Measurements from ENCODE around the gene GALNTL6.
"Not testable (repeated sequence)": the region's sequence is repeated elsewhere in the genome, so short reads cannot be mapped to it uniquely, and the experiment has no call there.

GALNTL6 gene

DNA sequence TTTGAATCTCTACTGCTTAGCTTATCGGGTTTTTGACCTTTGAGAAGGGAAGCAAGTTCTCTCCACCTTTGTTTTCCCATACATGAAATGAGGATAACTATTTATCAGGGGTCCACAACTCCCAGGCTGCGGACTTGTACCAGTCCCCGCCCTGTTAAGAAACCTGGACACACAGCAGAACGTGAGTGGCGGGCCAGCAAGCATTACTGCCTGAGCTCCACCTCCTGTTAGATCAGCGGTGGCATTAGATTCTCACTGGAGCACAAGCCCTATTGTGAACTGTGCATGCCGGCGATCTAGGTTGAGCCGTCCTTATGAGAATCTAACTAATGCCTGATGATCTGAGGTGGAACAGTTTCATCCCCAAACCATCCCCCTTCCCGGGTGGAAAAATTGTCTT is 579.5 kb downstream of the GALNTL6 start:
- no peak for DNase-seq (ENCODE audit: low spot score)

GRCh38 chr4:172393220-172393619 is 580.0 kb downstream of the GALNTL6 start:
- DNase-seq (ENCODE audit: low spot score), result no peak

- no peak for DNase-seq (ENCODE audit: low spot score)
Measured at GRCh38 chr4:172404676-172405075, 591.5 kb downstream of the GALNTL6 start.

DNA sequence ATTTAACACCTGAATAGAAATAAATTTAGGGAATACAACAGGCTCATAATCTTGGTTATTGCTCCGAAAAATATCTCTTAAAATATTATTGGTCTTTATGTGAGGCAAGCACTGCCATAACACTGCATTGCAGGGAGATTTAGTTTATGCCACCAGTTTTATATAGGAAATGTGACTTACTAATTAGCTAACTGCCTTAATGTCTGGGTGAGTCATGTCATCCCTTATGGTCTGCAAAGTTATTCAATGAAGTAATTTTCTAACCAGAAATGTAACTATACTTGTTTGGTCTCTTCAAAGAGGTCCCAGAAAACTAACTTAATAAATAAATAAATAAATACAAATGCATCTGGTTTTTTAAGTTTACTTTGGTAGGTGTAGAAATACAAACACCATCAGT is 597.2 kb downstream of the GALNTL6 start:
- no peak for DNase-seq (ENCODE audit: low spot score)

GRCh38 chr4:172411149-172411548 is 597.9 kb downstream of the GALNTL6 start:
- no peak for DNase-seq (ENCODE audit: low spot score)

DNA sequence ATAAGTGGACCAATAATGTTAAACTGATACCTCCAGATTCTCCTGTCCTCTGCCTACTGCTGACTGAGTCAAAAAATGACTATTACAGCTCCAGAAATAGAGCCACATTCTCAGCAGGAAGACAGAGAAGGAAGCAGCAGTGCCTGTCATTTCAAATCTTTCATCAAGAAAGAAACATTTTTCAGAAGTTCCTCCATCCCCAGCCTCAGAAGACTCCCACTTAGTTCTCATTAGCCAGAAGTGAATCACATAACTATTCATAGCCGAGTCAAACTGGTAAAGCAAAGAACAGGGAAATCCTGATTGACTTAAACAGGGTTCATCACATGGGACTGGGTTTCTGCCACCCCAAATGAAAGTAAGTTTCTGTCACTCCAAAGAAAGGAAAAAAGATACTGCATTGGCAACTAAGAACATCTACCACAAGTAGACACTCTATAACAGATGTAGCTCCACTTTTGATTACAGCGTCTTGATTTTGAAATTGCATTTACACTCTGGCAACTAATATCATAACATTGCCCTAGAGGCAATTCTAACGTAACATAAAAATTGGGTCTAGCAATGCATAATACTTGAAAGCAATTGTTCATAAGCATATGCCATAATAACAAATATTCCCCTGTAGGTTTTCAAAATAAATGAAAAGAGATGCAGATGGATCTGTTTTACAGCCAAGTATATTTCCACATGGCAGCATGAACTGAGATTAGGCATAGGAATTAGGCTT is 599.8 kb downstream of the GALNTL6 start:
- no peak for DNase-seq (ENCODE audit: low spot score)

GRCh38 chr4:172428979-172429378 is 615.8 kb downstream of the GALNTL6 start:
- DNase-seq (ENCODE audit: low spot score), result not testable (repeated sequence)

DNA sequence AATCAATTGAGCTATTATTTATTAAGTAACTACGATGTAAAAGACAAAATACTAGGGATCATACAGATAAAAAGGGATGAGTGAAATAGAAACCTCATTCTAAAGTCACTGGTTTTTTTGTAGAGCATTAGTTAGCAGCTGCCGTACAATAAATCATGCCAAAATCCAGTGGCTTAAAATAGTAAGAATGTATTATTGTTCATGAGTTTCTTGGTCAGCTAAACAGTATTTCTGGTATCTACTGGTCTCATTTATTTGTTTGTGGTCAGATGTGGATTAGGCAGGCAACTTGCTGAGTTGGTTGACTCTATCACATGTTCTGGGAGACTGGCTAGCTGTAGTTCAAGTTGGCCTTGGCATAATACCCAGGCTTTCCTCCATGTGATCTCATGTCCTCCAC is 667.3 kb downstream of the GALNTL6 start:
- DNase-seq (ENCODE audit: low spot score), result no peak

GRCh38 chr4:172481802-172482508 is 668.8 kb downstream of the GALNTL6 start:
- no peak for DNase-seq (ENCODE audit: low spot score)

- no peak for DNase-seq (ENCODE audit: low spot score)
Measured at GRCh38 chr4:172485007-172485406, 671.8 kb downstream of the GALNTL6 start.

DNA sequence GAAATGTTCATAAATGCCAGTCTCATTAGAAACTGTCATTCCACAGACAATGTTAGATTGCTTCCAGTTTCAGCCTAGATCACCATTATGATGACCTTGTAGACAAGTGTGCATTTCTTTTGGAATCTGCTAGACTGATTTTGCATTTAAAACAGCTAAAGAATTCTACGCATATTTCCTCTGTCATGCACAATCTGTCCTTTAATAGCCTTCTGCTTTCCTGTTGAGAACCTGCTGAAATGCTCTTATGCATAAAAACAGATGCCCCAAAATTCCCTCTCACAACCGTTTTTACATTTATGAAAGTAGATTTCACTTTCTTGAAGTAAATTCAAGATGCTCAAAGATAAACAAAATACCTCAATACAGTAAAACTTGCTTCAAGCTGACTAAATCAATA is 673.3 kb downstream of the GALNTL6 start:
- no peak for DNase-seq (ENCODE audit: low spot score)

DNA sequence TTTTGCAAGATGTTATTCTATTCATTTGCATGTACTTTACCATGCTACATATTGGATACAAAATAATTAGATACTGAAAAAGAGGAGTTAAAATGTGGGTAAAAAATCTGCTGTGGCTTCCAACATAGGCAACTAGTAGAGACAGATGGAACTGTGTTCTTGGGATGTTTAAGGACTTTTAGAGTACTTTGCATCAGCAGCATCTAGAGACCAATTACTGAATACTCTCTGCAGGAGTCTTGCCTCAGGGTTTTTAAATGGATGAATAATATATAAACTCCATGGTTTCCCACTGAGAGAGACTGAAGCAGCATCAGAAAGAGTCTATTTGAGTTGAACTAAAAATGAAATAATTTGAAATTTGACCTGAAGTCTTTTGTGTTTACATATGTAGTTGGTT is 676.7 kb downstream of the GALNTL6 start:
- no peak for DNase-seq (ENCODE audit: low spot score)

- no peak for DNase-seq (ENCODE audit: low spot score)
Measured at GRCh38 chr4:172495769-172496168, 682.6 kb downstream of the GALNTL6 start.

DNA sequence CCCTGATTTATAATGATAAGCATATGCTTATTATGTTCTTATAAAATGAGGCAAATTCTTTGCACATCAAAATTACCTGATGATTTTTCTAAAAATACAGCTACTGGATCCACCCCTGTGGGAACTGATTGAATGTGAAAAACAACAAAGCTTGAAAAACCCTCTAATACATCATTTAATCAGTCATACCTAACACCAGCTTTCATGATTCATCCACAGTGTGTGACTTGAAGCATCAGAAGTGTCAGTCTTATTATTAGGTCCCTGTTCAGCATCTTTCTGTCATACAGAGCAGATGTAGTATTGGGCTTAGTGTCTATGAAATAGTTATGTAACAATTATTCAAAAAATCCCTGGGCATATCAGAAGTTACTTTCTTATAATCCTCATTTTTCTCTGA is 684.1 kb downstream of the GALNTL6 start:
- no peak for DNase-seq (ENCODE audit: low spot score)

DNA sequence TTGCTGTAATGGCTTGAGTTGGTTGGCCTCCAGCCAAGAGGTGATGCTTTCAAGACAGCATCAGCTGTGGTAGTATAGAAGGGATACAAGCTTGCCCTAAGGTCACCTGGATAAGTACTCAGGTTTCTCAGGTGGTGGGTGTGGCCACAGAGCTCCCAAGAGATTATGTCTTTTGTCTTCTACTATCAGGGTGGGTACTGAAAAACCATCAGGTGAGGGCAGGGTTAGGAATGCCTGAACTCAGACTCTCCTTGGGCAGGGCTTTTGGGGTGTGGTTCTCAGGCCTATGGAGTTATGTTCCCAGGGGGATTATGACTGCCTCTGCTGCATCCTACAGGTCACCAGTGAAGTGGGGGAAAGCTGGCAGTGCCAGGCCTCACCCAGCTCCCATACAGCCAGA is 700.8 kb downstream of the GALNTL6 start:
- DNase-seq (ENCODE audit: low spot score), result no peak

DNA sequence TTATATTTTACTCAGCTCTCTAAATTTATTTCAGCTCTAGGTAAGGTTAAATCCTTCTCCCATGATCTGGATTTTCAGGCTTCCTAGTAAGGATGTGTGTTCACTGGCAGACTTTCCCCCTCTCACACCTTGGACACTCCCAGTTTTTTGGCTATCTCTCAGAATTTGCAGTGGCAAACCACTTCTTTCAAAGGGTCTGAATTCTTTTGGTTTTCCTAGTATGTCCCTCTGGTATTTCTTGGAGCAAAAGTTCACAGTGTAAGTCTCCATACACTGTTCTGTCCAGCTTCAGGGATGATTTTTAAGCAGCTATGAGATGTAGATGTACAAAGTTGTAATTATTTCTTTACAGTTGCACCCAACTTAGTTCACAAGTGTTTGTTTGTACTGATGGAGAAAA is 701.6 kb downstream of the GALNTL6 start:
- DNase-seq (ENCODE audit: low spot score), result no peak

DNA sequence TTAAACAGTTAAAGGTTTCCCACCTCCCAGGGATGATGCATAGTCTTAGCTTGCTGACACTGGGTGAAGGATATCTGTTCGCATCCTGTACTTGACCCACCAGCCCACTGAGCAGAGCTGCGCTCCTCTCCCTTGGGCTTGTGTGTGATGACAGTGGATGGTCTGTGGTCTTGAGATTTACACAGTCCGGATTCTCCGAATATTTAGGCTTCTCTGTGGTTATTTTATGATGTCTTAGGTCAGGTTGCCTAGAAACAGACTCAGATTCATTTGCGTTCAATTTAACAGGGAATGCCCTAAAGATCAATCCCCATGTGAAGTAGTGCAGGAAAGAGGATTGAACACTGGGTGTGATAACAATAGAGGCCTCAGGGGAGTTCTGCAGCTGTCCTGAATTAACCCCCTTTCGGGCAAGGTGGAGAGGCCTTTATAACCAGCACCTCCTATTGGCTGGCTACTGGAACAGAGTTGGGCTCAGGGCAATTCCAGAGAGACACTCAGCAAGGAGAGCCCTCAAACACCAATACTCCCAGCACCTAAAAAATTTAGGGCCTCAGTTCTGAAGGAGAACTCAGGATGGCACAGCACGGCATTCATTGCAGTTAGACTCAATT is 702.2 kb downstream of the GALNTL6 start:
- DNase-seq (ENCODE audit: low spot score), result no peak

DNA sequence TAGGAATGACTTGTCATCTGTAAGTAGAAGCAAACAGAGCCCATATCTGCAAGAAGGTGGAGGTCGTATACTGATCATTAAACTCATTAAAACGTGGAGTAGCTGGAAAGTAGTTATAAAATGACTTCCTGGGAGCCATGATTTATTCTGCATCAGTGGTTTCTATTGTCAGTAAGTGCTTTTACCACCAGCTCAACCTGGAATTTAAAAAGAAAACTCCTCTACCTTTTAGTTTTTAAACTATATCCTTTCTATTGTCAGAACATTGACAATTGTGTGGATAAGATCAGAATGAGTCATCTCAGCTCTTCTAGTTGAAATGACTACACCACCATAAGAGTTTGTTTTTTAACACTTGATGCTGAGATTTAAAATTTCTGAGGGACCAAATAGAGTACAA is 704.2 kb downstream of the GALNTL6 start:
- DNase-seq (ENCODE audit: low spot score), result no peak

- DNase-seq (ENCODE audit: low spot score), result no peak
Measured at GRCh38 chr4:172521248-172521647, 708.0 kb downstream of the GALNTL6 start.

GRCh38 chr4:172521680-172522079 is 708.5 kb downstream of the GALNTL6 start:
- DNase-seq (ENCODE audit: low spot score), result no peak

- DNase-seq (ENCODE audit: low spot score), result no peak
Measured at GRCh38 chr4:172543249-172543648, 730.0 kb downstream of the GALNTL6 start.

GRCh38 chr4:172546782-172547181 is 733.6 kb downstream of the GALNTL6 start:
- DNase-seq (ENCODE audit: low spot score), result no peak

DNA sequence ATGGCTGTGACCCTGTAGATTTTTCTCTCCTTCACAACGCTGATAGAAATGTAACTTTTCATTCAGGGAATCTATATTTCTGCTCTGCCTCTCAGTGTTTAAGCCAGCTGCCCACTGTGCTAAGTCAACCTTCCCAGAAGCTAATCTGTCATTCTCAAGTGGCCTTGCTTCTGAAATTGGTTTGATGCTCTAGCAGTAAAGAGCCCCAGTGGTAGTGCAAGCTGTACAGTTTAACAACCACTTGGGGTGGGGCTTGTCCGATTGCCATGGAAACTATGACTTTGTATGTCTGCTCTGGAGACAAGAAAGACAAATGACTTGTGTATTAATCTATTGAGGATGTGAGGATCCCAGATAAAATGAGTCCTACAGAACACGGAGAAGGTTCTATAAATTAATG is 734.5 kb downstream of the GALNTL6 start:
- no peak for DNase-seq (ENCODE audit: low spot score)

All from pons (tissue), 1 donor.